Measurements from ENCODE around the gene KIAA2012. TPM values are rescaled to one million over a fixed set of nuclear protein-coding genes. Genes with fewer than 3 reads are reported as not detected.

Gene KIAA2012
- total RNA-seq, 1 donor from 2014 or later = not detected

DNA sequence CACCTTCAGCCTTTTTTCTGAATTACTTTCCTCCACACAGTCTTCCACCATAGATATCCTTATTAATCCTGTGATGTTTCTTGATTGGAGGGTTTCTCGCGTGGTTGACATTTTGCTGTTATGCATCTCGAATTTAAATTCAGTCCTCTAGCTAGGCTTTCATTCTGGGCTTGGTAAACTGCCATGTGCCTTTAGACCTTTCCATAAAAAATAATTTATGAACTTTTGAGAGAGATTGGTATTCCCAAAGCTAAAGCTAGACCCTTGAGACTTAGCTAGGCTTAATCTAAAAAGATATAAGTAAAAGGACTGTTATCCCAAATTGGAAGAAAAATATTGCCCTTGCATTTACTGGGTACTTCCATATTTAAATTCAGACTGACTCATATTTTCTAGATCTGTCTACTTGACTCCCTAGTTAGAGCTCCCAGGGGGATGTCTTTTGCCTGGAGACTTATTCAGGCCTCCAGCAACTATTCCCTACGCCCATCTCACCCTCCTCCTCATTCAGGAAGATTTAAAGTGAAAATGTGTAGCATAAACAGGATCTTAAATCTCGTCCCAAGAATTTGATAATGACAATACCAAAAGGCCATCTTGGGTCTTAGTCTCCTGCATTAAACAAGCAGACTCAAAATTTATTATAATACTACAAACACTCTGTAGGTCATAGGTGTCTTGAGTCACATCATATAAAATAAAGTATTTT is 60.3 kb downstream of the KIAA2012 start:
- no peak overlapping the region for H3K4me2 ChIP-seq (ENCODE audit: low read length)
- H3K27ac ChIP-seq (ENCODE audit: low read depth, low read length) = no peak overlapping the region
- H3K4me1 Mint-ChIP-seq (ENCODE audit: low read depth, unreplicated experiment) = peaks cover 14% of the 10 kb centered on the region
- no peaks in the 10 kb centered on the region for H3K36me3 ChIP-seq (ENCODE audit: insufficient read depth, low read length)
- no peaks in the 10 kb centered on the region for H3K36me3 Mint-ChIP-seq (ENCODE audit: low read depth, unreplicated experiment)
- no peaks in the 10 kb centered on the region for H3K27me3 ChIP-seq (ENCODE audit: insufficient read depth, low read length)
- no peaks in the 10 kb centered on the region for H3K9me3 ChIP-seq (ENCODE audit: insufficient read depth, low read depth, low read length)
- H3K27me3 Mint-ChIP-seq (ENCODE audit: low read depth, unreplicated experiment) = no peaks in the 10 kb centered on the region
- no peak overlapping the region for H3K4me3 ChIP-seq (ENCODE audit: insufficient read depth, low read depth, low read length)
- no peak overlapping the region for H3K4me3 Mint-ChIP-seq (ENCODE audit: unreplicated experiment)
- no peaks in the 10 kb centered on the region for H3K79me2 ChIP-seq (ENCODE audit: insufficient read depth, low read length)
- H3K9ac ChIP-seq (ENCODE audit: low read length) = no peak overlapping the region
- FAIRE-seq (no peak), DNase-seq (ENCODE audit: low read depth) (no peak)
- TF ChIP-seq EZH2 (IDR thresholded peaks at IDR 0.05; ENCODE audit: insufficient read depth, low read length) (no peak), CTCF (IDR thresholded peaks at IDR 0.05; ENCODE audit: insufficient read depth, low read depth, low read length) (no peak)
- H2AFZ ChIP-seq (ENCODE audit: low read depth, low read length) = no peak overlapping the region
- H4K20me1 ChIP-seq (ENCODE audit: insufficient read depth, low read length) = no peaks in the 10 kb centered on the region
- H3K4me1 ChIP-seq (ENCODE audit: insufficient read depth, low read length) = peaks cover 24% of the 10 kb centered on the region
- peak overlapping the region; percentile 72 for H3K27ac Mint-ChIP-seq (ENCODE audit: unreplicated experiment)
- H3K9me3 Mint-ChIP-seq (ENCODE audit: unreplicated experiment) = no peaks in the 10 kb centered on the region

GRCh38 chr2:202133909-202134265 is 60.8 kb downstream of the KIAA2012 start:
- H3K79me2 ChIP-seq (ENCODE audit: insufficient read depth, low read length) = no peaks in the 10 kb centered on the region
- H3K4me2 ChIP-seq (ENCODE audit: low read length) = no peak overlapping the region
- no peaks in the 10 kb centered on the region for H3K36me3 ChIP-seq (ENCODE audit: insufficient read depth, low read length)
- FAIRE-seq (no peak), DNase-seq (ENCODE audit: low read depth) (no peak)
- Mint-ChIP-seq H3K4me3 (ENCODE audit: unreplicated experiment) (no peak overlapping the region), H3K36me3 (ENCODE audit: low read depth, unreplicated experiment) (no peaks in the 10 kb centered on the region), H3K4me1 (ENCODE audit: low read depth, unreplicated experiment) (peaks cover 14% of the 10 kb centered on the region), H3K27me3 (ENCODE audit: low read depth, unreplicated experiment) (no peaks in the 10 kb centered on the region), H3K27ac (ENCODE audit: unreplicated experiment) (no peak overlapping the region), H3K9me3 (ENCODE audit: unreplicated experiment) (no peaks in the 10 kb centered on the region)
- no peaks in the 10 kb centered on the region for H3K9me3 ChIP-seq (ENCODE audit: insufficient read depth, low read depth, low read length)
- no peak overlapping the region for H3K9ac ChIP-seq (ENCODE audit: low read length)
- TF ChIP-seq EZH2 (IDR thresholded peaks at IDR 0.05; ENCODE audit: insufficient read depth, low read length) = no peak
- no peak for TF ChIP-seq CTCF (IDR thresholded peaks at IDR 0.05; ENCODE audit: insufficient read depth, low read depth, low read length)
- no peak overlapping the region for H3K4me3 ChIP-seq (ENCODE audit: insufficient read depth, low read depth, low read length)
- no peaks in the 10 kb centered on the region for H4K20me1 ChIP-seq (ENCODE audit: insufficient read depth, low read length)
- H3K4me1 ChIP-seq (ENCODE audit: insufficient read depth, low read length) = peaks cover 24% of the 10 kb centered on the region
- no peaks in the 10 kb centered on the region for H3K27me3 ChIP-seq (ENCODE audit: insufficient read depth, low read length)
- H3K27ac ChIP-seq (ENCODE audit: low read depth, low read length) = no peak overlapping the region
- H2AFZ ChIP-seq (ENCODE audit: low read depth, low read length) = no peak overlapping the region
